VCaP (cell line): ENCODE results near the gene FREM1.

Experiments used
- H3K27ac ChIP-seq: fragments of 450-650 bp; 2 replicates; pipeline ENCODE4 v1.5.1; 2017
- TF ChIP-seq, protein P1 (sequence below): fragments of 450-650 bp; conservative IDR thresholded peaks from 2 replicates; pipeline ENCODE4 v1.5.1; 2017; ENCODE audit warnings: mild to moderate bottlenecking, moderate library complexity

FREM1 gene

DNA sequence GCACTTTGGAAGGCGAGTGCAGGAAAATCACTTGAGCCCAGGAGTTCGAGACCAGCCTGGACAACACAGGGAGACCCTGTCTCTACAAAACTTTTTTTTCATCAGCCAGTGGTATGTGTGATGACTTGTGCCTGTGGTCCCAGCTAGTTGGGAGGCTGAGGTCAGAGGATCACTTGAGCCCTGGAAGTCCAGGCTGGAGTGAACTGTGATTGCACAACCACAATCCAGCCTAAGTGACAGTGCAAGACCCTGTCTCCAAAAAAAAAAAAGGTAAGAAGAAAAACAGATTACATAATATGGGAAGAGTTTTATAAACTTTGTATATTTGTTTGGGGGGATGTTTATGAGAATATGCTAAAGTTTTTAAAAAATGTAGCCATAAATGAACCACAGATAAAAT lies 111.2 kb downstream of the FREM1 start:
- TF ChIP-seq, protein P1, sequence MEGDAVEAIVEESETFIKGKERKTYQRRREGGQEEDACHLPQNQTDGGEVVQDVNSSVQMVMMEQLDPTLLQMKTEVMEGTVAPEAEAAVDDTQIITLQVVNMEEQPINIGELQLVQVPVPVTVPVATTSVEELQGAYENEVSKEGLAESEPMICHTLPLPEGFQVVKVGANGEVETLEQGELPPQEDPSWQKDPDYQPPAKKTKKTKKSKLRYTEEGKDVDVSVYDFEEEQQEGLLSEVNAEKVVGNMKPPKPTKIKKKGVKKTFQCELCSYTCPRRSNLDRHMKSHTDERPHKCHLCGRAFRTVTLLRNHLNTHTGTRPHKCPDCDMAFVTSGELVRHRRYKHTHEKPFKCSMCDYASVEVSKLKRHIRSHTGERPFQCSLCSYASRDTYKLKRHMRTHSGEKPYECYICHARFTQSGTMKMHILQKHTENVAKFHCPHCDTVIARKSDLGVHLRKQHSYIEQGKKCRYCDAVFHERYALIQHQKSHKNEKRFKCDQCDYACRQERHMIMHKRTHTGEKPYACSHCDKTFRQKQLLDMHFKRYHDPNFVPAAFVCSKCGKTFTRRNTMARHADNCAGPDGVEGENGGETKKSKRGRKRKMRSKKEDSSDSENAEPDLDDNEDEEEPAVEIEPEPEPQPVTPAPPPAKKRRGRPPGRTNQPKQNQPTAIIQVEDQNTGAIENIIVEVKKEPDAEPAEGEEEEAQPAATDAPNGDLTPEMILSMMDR, result no peak
- no peak overlapping the region for H3K27ac ChIP-seq

DNA sequence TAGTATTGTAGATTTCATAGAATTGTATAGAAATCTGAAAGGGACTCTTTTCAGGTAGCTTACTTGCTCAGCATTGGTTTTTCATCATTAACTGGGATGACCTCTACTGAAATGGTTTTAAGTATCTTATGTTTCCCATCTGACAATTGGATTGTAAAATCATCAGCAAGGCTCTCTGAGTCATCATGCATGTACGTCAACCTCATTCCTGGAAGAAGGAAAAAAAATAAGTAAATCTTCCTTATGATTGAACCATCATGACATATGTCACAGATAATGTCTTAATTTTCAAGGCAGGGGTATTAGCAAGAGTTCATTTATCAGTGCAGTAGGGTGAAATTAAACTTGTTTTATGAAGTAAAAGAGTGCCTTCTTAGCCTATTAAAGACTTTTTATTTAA lies 112.8 kb downstream of the FREM1 start:
- H3K27ac ChIP-seq, result no peak overlapping the region

DNA sequence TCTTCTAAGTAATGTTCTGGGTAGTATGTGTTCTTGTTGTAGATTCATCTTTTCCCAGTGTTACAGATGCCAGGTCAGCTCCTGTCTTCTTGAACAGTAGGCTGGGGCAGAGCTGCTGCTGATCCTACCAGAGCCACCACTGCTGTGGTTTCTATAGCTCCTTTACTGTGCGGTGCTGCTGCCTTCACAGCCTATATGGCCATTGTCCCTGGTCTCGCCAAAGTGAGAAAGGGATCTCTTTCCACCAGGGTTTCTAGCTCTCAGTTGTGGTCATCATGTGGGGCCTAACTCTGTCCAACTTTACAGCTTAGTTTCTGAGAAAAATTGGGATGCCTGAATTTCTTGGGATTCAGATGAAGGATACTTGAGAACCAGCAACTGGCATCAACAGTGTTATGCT lies 116.8 kb downstream of the FREM1 start:
- no peak overlapping the region for H3K27ac ChIP-seq
- TF ChIP-seq, protein P1, result no peak

More for the DNA sequence above, 112.8 kb downstream of the FREM1 start:
- TF ChIP-seq, protein P1, result no peak

DNA sequence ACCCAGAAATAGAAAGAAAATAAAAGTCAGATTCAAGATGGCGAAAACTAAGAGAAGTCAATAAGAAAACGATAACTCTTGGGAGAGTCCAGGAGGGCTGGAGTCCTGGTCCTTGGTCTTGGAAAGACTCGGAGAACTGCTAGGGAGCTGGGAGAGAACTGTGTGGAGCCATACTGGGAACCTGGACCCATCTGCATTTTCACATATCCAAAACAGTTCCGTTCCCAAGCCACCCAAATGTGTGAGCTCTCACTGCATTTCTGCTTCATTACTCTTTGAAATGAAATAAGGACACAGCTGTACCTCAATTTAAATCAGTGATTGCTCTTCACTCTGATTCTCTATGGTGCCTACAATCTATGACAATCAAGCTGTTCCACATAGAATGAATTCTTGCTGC lies 119.6 kb downstream of the FREM1 start:
- TF ChIP-seq, protein P1, result no peak
- H3K27ac ChIP-seq, result no peak overlapping the region

DNA sequence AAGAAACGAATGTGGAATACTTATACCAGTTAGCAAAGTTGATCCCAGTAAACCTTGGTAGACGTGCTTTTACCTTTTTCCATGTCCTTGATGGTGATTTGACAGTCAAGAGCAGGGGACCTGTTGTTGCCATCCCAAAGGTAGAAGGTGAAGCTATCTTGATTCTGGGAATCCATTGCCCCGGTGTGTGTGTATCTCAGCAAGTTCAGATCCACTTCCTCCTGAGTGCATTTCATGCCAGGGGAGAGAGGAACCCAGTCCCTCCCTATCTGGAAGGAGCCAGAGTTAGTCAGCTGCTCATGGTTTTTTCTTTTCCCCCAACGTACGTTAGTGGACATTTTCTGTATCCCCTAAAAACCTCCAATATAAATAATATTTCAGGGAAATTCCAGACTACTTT lies 121.4 kb downstream of the FREM1 start:
- TF ChIP-seq, protein P1, result no peak

DNA sequence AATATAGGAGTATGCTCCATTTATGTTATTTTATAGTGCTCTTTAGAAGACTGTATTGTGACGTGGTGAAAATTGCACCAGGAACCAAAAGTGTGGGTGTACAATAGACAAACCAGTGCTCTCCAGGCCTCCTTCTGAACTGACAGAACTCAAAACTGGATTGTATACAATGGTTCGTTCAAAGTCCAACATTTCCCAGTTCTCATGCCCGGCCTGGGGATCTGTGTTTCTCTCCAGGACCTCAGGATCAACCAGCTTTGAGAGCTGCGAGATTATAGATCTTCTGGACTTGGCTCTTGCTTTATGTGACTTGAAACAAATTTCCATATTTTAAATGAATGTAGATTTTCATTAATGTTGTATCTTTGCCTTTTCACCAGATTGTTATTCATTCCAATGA lies 126.9 kb downstream of the FREM1 start:
- TF ChIP-seq, protein P1, result no peak
- no peak overlapping the region for H3K27ac ChIP-seq

More for the DNA sequence above, 121.4 kb downstream of the FREM1 start:
- H3K27ac ChIP-seq, result no peak overlapping the region

DNA sequence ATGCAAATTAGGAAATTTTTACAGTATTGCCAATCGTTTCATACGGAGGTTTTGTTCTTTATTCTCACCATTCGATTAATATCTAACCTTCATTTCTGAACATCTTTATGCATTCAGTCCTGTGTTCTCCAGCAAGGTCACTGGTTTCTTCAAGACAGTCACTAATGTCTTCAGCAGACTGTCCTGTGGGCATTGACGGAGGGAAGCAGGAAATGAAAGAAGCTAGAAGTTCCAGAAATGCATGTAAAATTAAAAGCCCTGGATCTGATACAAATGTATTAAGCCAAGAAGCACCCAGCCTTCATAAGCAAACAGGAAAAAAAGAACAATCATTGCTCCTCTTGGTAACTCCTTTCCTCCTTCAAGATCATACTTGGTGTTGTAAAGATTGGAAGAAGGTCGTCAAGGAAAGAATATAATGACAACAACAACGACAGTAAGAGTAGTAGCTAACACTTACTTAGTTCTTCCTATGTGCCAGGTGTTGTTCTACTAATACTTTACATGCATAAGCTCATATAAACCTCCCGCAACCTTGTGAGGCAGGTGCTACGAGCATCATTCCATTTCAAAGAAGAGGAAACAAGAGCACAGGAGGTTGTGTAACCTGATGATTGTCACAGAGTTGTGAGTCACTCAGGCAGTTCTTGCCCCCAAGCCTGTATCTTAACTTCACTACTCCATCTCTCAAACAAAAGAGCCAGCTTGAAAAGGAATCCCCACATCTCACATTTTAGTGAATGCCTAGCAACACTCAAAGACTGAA lies 127.8 kb downstream of the FREM1 start:
- H3K27ac ChIP-seq, result no peak overlapping the region
- TF ChIP-seq, protein P1, result no peak
